Measurements from ENCODE around the gene DPY30. TPM values are rescaled to one million over a fixed set of nuclear protein-coding genes. Genes with fewer than 3 reads are reported as not detected.
"Not testable (repeated sequence)": the region's sequence is repeated elsewhere in the genome, so short reads cannot be mapped to it uniquely, and the experiment has no call there.

The DPY30 gene
- total RNA-seq, 1 experiment from 2014 or later, result 105 TPM

GRCh38 chr2:32060266-32060665 is 20.7 kb upstream of the DPY30 start:
- H3K27ac ChIP-seq (ENCODE audit: low read length), result no peak overlapping the region
- ChIA-PET CTCF (no interaction called here), POLR2A (no interaction called here)
- H3K9me3 ChIP-seq (ENCODE audit: control insufficient read depth, insufficient read depth, low read depth, low read length), result no peaks in the 10 kb centered on the region
- no TSS peak for BruUV-seq (replicated peaks)
- TF ChIP-seq TCF7L2 (IDR thresholded peaks at IDR 0.05; ENCODE audit: low read depth, low read length), result no peak
- no peak for TF ChIP-seq SIN3A (IDR thresholded peaks at IDR 0.05; ENCODE audit: borderline replicate concordance, insufficient read depth, low read depth, low read length)
- no peak for TF ChIP-seq POLR2AphosphoS5 (IDR thresholded peaks at IDR 0.05; ENCODE audit: low read depth, low read length)
- TF ChIP-seq CTCF (IDR thresholded peaks at IDR 0.05), result no peak
- TF ChIP-seq REST (IDR thresholded peaks at IDR 0.05; ENCODE audit: insufficient read depth in 1 of 2, low read depth in 2 of 2, low read length in 1 of 2), result no peak
- H3K4me3 ChIP-seq (ENCODE audit: low read depth in 2 of 2, low read length in 2 of 2), result no peak overlapping the region
- no peaks in the 10 kb centered on the region for H3K36me3 ChIP-seq (ENCODE audit: control insufficient read depth, insufficient read depth, low read length)
- DNase-seq (ENCODE audit: low read depth, low spot score) (no peak), ATAC-seq (no peak)
- in situ Hi-C loops (cut with HindIII; ENCODE audit: low pct_unique_long_range_greater_than_20kb, low sequenced_read_pairs), result no loop called here
- H3K4me1 ChIP-seq (ENCODE audit: control insufficient read depth, insufficient read depth, low read length), result no peaks in the 10 kb centered on the region; the same call in 1 of the 2 replicates
- intact Hi-C loops (cut with micrococcal nuclease; ENCODE audit: unreplicated experiment), result no loop called here
- H3K27me3 ChIP-seq (ENCODE audit: control insufficient read depth, insufficient read depth, low read length), result no peaks in the 10 kb centered on the region

GRCh38 chr2:32058130-32058529 is 18.5 kb upstream of the DPY30 start:
- H3K27me3 ChIP-seq (ENCODE audit: control insufficient read depth, insufficient read depth, low read length), result no peaks in the 10 kb centered on the region
- in situ Hi-C loops (cut with HindIII; ENCODE audit: low pct_unique_long_range_greater_than_20kb, low sequenced_read_pairs) (no loop called here), intact Hi-C loops (cut with micrococcal nuclease; ENCODE audit: unreplicated experiment) (no loop called here)
- no peak for ATAC-seq
- H3K9me3 ChIP-seq (ENCODE audit: control insufficient read depth, insufficient read depth, low read depth, low read length), result no peaks in the 10 kb centered on the region
- DNase-seq (ENCODE audit: low read depth, low spot score), result no peak
- H3K27ac ChIP-seq (ENCODE audit: low read length), result no peak overlapping the region
- TF ChIP-seq TCF7L2 (IDR thresholded peaks at IDR 0.05; ENCODE audit: low read depth, low read length) (no peak), CTCF (IDR thresholded peaks at IDR 0.05) (no peak), REST (IDR thresholded peaks at IDR 0.05; ENCODE audit: insufficient read depth in 1 of 2, low read depth in 2 of 2, low read length in 1 of 2) (no peak), SIN3A (IDR thresholded peaks at IDR 0.05; ENCODE audit: borderline replicate concordance, insufficient read depth, low read depth, low read length) (no peak), POLR2AphosphoS5 (IDR thresholded peaks at IDR 0.05; ENCODE audit: low read depth, low read length) (no peak)
- no peaks in the 10 kb centered on the region; the same call in 1 of the 2 replicates for H3K4me1 ChIP-seq (ENCODE audit: control insufficient read depth, insufficient read depth, low read length)
- no peaks in the 10 kb centered on the region for H3K36me3 ChIP-seq (ENCODE audit: control insufficient read depth, insufficient read depth, low read length)
- ChIA-PET CTCF (no interaction called here), POLR2A (no interaction called here)
- H3K4me3 ChIP-seq (ENCODE audit: low read depth in 2 of 2, low read length in 2 of 2), result no peak overlapping the region
- no TSS peak for BruUV-seq (replicated peaks)

GRCh38 chr2:32054583-32054982 is 15.0 kb upstream of the DPY30 start:
- H3K27ac ChIP-seq (ENCODE audit: low read length); in situ Hi-C loops (cut with HindIII; ENCODE audit: low pct_unique_long_range_greater_than_20kb, low sequenced_read_pairs); H3K4me3 ChIP-seq (ENCODE audit: low read depth in 2 of 2, low read length in 2 of 2); POLR2A ChIA-PET; H3K9me3 ChIP-seq (ENCODE audit: control insufficient read depth, insufficient read depth, low read depth, low read length); ATAC-seq; CTCF ChIA-PET; DNase-seq (ENCODE audit: low read depth, low spot score); H3K4me1 ChIP-seq (ENCODE audit: control insufficient read depth, insufficient read depth, low read length); H3K27me3 ChIP-seq (ENCODE audit: control insufficient read depth, insufficient read depth, low read length); H3K36me3 ChIP-seq (ENCODE audit: control insufficient read depth, insufficient read depth, low read length); intact Hi-C loops (cut with micrococcal nuclease; ENCODE audit: unreplicated experiment); BruUV-seq (replicated peaks): not testable (repeated sequence)

All from Panc1 (cell line).